ELF-1 (cell line): ENCODE data around the gene ELAPOR1.

Experiments used
- DNase-seq: peaks from one replicate; pipeline ENCODE4 v3.0.0-alpha.2; 2016; ENCODE audit warnings: low read depth, low spot score

ELAPOR1 gene

DNA sequence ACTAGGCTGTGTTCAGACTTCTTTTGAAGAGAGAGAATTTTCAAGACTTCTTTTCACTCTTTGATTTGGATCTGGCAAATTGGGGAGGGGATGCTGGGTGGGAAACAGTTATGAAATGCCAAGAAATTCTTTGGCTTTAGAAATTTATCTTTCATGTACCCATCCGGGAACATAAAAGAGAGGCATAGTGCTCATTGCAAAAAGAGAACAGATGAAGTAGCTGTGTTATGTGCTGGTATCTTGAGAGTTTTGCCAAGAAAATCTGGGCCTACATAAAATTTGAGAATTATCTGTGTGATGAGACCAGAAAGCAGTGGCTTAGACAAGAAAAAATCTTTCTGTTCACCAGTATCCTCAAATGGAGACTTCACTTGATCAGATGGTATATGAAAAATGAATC is 19.0 kb upstream of the ELAPOR1 start:
- DNase-seq: no peak

DNA sequence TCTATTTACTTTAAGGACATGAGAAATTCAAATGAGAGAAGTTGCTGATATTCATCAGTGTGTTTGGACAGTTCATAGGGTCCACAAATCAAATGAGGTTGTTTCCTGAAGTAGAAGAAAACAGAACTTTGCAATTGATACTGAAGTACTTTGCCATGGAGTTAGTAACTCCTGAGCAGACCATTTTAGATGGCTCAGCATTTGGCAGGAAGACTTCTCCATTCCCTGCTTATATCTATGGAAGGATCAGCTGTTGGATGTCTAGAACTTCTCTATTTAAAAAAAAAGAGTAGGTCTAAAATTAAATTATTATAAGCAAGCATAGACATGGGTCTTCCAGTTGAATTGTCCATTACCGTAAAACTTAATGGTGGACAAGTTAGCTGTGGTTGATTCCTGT is 18.3 kb upstream of the ELAPOR1 start:
- no peak for DNase-seq

DNA sequence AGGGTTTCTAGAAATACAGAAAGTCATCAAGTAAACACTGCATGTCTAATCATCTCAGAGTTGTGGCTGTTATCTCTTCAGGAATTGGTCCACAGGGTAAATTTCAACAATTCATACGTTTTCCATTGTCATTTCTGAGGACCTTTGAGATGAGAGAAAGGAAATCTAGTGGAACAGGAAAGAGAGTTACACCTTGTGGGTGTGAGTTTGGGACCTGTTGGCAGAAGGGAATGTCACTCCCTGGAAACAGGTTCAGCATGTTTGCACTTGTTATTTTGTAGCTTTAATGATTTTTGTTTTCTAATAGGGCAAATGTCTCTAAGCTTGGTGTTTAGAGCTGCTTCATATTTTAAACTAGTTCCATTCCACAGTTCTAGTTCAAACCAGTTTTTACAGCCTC is 17.8 kb upstream of the ELAPOR1 start:
- DNase-seq: no peak

DNA sequence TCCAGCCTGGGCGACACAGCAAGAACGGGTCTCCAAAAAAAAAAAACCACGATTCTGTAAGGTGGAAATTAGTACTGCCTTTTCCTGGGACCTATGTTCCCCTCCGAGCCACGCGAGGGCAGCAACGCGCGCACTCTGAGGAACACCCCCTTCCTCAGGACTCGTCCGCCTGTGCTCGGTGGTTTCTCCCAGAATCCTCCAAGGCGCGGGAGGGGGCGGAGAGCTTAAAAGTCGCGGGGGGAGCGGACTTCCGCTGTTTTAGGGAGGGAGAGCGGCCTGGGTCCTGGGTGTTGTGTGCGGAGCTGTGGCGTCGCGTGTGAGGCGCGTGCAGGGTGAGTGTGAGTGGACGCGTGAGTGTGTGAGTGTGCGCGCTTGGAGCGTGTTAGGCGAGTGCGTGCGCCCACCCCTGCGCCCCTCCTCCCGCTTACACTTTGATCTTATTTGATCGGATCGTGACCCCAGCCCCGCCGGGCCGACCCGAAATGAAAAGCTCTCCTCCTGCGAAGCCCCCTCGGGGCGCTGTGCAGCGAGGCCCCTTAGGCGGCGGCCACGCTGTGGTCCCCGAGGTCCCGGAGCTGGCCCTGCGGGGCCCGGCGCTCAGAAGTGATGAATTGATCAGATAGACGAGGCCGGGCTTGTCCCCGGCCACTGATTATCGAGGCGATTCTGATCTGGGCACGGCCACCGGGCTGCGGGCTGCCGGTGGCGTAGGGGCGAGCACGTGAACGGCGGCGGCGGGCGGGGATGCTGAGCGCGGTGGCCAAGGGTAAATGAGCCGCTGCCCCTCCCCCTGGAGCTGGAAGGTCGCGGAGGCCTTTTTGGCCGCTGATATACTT is 13.8 kb upstream of the ELAPOR1 start:
- DNase-seq: peak; percentile 97

DNA sequence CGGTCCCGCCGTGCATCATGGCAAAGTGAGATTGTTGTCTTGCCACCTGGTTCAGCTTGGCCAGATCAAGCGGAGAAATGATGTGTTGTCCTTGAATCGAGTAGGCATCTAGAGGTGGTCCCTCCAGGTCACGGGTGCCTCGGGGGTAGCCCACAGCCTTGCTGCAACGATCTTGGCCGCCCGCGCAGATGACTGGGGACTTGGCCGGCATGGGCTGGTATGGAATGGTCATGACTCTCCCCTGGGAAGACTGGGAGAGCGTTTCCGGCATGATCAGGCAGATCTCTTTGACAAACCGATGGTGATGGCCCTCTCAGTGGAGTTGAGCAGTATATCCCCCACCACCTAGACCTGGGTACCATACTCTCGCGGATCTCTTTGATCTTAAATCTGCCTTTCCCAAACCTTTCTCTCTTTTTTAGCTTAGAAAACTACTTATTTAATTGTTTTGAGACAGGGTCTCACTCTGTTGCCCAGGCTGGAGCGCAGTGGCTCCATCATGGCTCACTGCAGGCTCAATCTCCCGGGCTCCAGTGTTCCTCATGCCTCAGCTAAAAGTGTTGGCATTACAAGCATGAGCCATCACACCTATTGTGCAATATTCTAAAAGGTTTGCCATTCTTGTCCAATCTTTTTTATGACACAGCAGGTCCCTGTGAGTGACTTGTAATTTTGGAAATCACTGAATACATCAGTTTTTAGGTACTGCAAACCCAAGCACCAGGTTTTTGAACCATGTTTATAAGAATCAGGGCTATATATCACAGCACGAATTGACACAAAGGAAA is 9.4 kb upstream of the ELAPOR1 start:
- DNase-seq: no peak

DNA sequence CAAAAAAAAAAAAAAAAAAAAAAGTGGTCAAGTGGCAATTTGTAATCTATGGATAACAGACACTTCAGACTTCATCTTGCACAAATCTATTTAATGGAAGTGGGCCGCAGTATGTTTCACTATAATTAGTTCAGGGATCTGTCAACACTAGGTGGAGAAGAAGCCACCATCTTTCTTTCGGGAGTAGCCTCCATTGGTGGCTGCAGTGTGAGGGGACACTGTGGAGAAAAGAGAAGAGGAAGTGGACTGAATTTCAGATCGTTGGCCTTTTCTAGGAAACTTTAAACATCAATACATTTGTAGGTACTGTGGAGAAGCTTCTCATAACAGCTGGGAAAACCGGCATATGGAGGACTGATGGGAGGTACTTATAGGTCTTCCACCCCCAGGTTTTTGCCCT is 8.0 kb upstream of the ELAPOR1 start:
- DNase-seq: no peak

DNA sequence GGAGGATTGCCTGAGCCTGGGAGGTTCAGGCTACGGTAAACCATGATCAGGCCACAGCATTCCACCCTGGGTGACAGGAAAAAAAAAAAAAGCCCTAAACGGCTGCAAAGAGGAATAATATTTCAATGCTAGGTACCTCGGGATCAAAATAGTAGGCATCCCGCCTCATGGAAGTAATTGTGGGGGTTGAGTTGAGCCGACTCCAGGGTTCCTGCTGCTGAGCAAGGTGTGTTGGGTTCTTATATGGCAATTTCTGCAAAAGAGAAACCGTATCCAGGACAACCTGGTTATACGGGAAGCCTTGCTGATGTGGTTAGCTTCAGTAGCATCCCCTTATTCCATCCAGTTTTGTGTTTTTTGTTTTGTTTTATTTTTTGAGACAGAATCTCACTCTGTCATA is 6.1 kb upstream of the ELAPOR1 start:
- DNase-seq: no peak

DNA sequence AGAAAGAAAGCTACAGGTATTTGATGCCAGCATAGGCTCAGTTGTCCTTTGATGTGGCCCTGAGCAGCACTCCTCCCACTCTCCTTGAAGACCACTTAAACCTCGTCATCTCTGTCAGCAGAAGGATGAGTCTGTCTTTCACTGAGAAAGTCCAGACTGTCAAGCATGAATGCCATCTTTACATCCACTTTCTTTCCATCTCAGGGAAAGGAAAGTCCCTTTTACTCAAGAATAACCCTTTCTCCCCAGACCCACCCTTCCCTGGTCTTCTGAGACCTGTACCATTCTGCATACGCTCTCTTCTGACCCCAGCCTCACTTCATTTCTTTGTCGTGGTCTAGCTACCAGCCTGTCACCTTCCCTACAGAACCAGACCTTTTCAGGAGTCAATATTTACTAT is 4.0 kb upstream of the ELAPOR1 start:
- no peak for DNase-seq

DNA sequence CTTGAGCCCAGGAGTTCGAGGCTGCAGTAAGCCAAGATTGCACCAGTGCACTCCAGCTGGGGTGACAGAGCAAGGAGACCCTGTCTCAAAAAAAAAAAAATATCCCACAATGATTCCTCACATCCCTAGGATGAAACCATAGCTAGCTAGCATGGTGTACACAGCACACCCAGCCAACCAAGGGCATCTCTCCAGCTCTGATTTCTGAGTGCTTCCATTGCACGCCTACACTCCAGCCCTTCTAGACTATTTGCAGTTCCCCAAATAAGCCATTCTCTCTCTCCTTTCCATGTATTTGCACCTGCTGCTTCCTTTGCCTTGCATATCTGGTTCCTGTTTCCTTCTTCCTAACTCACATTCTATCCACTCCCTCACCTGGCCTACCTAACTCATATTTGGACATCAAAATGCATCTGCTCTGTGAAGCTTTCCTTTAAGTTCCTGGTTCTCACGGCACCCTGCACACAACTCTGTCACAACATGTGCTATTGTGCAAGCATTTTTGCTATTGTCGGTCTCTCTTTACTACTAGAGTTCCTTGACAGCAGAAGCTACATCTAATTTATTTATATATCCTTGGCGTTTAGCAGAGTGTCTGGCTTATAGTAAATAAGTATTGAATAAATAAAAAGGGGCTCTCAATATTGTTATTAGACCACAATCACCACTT is 2.4 kb upstream of the ELAPOR1 start:
- DNase-seq: no peak

DNA sequence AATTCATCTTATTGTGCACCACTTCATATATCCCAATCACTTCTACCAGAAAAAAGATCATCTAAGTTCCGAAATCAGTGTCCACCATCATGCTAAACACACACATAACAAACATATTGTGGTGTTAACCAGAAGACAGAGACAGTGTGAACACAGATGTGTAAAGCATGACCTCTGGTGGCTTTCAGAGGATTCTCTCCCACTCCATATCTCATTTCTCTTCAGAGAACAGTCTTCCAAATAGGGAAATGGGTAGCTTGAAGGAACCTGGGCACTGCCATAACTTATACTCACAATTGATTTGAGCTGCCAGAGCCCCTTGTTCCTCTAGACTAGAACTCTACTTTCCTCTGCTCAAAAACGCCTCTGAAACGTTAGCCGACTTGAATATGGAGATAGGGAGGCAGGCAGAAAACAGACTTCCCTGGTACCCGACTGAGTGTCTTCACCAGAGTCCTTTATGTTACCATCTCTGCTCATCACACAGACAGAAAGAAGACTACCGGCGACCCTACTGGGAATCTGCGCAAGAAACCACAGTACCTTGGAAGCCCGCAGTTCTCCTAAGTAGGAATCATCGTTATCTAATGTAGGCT is 1.8 kb upstream of the ELAPOR1 start:
- no peak for DNase-seq

DNA sequence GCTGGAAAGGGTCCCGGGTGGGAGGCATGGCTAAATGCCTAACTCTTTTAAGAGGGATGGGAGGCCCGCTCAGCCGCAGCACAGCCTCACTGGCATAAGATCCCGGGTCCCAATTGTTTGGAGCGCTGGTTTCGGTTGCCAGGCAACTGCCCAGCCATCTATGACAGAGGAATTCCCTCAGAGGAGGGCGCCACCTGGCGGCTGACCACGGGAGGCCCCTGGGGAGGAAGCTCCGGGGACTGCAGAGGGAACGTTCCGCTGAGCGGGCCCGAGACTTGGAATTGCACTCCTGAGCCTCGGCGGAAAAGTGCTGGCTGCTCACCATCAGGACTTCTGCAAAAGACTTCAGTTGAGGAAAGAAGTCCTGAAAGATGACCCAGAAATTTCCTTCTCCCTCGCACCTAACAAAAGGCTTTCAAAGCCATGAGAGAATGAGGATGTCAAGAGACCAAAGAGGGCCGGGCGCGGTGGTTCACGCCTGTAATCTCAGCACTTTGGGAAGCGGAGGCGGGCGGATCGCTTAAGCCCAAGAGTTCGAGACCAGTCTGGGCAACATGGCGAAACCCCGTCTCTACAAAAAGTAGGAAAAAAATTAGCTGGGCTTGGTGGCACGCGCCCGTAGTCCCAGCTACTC is 1.1 kb upstream of the ELAPOR1 start:
- peak; percentile 98 for DNase-seq

DNA sequence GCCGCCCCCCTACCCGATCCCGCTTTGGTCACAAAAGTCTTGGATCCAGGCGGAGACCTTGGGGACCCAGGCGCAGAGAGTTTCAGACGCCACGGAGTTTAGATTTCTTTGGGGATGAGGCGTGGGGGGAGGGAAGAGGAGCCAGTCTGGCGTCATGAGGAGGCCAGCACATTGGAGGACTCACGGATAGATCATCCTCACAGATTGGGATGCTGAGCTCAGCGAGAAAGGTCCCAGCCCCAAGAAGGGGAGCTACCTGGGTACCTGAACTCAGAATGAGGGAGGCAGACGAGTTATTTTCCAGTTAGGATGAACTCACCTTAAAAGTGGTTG is 393 bp downstream of the ELAPOR1 start:
- DNase-seq: no peak

DNA sequence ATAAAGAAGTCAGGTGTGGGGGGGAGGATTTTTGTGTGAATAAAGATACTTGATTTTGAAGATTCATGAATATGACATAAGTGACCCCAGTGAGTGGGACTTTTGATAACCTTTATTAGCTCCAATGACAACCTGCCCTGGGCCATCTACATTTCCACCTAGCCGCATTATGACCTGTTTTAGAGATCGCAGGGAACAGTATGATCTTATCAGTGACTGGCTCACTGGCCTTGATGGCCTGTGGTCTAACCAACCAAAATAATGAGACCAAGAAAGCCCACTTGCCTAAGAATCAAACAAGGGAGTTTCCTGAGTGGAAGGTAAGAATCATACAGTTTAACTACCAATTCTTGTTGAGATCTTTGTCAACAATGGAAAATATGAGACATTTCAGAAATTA is 1.8 kb downstream of the ELAPOR1 start:
- DNase-seq: no peak

DNA sequence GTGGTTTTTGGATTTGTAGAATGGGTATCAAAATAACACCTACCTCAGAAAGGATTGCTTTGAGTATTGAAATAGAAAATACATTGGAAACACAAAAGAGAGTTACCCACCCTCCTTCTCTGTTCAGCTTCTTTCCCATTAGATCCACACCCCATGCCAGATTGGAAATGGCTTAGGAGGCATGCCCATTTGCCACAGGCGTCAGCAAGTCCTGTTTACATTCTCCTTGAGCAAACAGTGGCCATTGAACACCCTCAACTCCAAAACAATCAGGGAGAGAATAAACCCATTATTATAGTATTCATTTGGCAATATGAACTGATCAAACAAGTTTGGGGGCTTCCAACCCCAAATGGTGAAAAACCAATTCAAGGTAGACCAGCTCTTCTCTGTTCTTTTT is 2.4 kb downstream of the ELAPOR1 start:
- no peak for DNase-seq

DNA sequence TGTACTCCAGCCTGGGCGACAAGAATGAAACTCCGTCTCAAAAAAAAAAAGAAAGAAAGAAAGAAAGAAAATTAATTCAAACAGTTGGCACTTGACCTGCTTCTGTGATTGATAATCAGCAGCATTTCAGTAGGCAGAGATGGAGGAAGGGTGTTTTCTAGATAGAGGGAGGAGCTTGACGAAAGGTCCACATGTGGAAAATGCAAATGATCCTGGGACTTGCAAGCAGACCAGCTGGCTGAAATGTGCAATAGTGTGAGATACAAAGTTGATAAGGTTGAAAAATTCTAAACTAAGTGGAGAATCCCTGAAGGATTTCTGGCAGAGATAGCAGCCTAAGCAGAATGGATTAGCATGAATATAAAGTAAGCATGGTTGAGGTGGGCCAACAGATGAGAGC is 4.2 kb downstream of the ELAPOR1 start:
- no peak for DNase-seq

DNA sequence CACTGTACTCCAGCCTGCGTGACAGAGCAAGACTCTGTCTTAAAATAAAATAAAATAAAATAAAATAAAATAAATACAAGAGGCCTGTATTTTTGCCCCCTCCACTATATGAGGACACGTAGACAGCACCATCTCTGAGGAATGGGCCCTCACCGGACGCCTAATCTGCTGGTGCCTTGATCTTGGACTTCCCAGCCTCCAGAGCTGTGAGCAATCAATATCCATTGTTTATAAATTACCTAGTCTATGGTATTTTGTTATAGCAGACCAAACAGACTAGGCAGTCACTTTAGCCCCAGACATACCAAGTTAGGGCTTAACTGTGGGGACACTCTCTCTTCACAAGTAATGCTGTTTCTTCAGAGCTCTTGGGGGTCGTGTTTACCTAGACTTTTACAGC is 6.4 kb downstream of the ELAPOR1 start:
- no peak for DNase-seq

DNA sequence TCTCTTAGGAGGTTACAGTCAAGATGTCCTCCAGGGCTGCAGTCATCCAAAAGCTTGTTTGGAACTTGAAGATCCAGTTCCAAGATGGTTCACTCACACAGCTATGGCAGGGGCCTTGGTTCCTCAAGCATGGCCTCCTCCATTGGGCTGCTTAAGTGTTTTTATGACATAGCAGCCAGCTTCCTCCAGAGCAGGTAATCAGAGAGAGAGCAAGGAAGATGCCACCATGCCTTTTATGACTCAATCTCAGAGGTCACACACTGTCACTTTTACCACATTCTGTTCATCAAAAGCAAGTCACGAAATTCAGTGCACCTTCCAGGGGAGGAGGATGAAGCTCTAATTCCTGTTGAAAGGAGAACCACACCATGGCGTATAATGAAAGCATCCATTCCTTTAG is 17.1 kb downstream of the ELAPOR1 start:
- DNase-seq: no peak

DNA sequence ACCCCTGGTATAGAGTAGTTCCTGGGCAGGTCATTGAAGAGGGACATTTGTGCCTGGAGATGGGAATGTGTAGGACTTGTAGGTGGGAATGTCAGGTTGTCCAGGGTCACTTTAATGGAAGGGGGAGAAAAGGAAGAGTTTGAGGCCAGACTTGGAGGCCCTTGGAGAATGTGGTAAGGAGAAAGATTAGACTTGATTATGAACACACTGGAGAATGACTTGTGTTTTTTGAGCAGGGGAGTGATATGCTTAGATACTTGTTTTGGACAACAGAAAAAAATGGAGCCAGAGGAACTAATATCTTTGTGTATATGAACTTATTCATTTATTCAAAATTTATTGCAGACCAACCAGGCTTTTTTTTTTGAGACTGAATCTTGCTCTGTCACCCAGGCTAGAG is 17.9 kb downstream of the ELAPOR1 start:
- DNase-seq: no peak

DNA sequence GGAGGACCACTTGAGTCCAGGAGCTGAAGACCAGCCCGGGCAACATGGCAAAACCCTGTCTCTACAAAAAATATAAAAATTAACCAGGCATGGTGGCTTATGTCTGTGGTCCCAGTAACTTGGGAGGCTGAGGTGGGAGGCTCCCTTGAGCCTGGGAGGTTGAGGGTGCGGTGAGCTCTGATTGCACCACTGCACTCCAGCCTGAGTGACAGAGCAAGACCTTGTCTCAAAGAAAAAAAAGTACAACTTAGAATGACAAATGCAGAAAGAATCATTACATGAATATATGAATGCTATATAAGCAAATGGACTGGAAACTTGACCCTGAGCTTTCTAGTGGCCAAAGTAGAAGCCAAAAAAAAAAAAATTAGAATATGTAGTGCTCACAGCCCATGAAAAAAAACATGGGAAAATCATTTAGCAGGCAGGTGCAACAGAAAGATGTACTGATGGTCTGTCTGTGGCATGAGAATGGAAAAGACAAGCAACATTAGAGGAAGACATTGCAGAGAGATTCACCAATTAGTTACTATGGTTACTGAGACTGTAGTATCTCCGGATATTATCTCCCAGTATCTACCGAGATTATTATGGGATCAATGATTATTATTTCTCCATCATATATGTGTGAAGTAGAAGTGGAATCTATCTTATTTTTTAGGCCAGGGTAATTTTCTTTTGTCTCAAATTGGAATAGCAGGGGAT is 19.2 kb downstream of the ELAPOR1 start:
- no peak for DNase-seq

DNA sequence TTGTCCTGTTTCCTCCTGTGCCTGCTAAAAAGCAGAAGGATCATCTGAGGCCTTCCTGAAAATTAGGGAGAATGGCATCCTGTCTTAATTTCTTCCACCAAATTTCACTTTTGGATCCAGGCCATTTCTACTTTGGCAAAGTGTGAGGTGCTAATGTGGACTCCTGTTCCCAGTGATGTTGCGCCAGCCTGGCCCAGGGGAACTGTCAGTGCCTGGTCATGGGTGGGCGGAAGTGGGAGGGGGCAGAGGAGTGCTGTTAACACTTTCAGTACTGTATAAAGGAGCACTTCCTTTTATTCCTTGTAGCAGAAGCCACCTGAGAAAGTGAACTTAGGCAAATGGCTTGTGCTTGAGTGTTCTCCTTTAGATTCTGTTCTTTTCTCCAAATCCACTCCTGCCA is 19.9 kb downstream of the ELAPOR1 start:
- no peak for DNase-seq

DNA sequence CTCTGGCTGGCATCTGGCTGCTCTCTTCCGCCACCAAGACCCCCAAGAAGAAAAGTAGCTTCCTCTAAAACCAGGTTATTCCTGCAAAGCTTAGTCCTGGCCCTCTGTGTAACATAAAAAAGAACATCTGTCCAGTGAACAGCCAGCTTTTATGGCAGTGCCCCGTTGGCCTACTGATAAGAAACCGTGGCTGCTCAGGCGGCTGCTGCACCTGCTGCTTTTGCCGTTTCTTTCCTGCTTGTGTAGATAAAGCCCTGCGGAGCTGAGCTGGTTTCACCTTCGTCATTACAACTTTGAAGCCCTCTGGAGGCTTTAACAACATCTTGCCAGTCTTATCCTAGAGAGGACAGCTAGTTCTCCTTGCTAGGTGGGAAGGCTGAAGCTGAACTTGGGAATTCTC is 20.5 kb downstream of the ELAPOR1 start:
- no peak for DNase-seq
